ENCODE measurements around the gene MARCHF4.

MARCHF4 gene

GRCh38 chr2:216371721-216372702 lies at the start of gene MARCHF4 (continued):
- TF ChIP-seq, protein P1, sequence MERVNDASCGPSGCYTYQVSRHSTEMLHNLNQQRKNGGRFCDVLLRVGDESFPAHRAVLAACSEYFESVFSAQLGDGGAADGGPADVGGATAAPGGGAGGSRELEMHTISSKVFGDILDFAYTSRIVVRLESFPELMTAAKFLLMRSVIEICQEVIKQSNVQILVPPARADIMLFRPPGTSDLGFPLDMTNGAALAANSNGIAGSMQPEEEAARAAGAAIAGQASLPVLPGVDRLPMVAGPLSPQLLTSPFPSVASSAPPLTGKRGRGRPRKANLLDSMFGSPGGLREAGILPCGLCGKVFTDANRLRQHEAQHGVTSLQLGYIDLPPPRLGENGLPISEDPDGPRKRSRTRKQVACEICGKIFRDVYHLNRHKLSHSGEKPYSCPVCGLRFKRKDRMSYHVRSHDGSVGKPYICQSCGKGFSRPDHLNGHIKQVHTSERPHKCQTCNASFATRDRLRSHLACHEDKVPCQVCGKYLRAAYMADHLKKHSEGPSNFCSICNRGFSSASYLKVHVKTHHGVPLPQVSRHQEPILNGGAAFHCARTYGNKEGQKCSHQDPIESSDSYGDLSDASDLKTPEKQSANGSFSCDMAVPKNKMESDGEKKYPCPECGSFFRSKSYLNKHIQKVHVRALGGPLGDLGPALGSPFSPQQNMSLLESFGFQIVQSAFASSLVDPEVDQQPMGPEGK (tag by site-specific recombination; IDR thresholded peaks at IDR 0.05), result peak; percentile 90
- TF ChIP-seq ZBTB17 (tag by site-specific recombination; IDR thresholded peaks at IDR 0.05), result peak; percentile 94
- peak; percentile 95 for TF ChIP-seq ZFP37 (tag by site-specific recombination; IDR thresholded peaks at IDR 0.05)
- TF ChIP-seq, protein P2, sequence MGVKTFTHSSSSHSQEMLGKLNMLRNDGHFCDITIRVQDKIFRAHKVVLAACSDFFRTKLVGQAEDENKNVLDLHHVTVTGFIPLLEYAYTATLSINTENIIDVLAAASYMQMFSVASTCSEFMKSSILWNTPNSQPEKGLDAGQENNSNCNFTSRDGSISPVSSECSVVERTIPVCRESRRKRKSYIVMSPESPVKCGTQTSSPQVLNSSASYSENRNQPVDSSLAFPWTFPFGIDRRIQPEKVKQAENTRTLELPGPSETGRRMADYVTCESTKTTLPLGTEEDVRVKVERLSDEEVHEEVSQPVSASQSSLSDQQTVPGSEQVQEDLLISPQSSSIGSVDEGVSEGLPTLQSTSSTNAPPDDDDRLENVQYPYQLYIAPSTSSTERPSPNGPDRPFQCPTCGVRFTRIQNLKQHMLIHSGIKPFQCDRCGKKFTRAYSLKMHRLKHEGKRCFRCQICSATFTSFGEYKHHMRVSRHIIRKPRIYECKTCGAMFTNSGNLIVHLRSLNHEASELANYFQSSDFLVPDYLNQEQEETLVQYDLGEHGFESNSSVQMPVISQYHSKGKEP (tag by site-specific recombination; IDR thresholded peaks at IDR 0.05), result no peak
- 0 out of 2 replicates have a peak, but pooled peaks have one; percentile 19 for TF ChIP-seq ZNF639 (tag by site-specific recombination; IDR thresholded peaks at IDR 0.05)
- peak; percentile 63; the same call in 1 of the 2 replicates for TF ChIP-seq SP7 (tag by site-specific recombination; IDR thresholded peaks at IDR 0.05)
- peak; percentile 83; the same call in 1 of the 2 replicates for TF ChIP-seq ZNF501 (tag by site-specific recombination; IDR thresholded peaks at IDR 0.05)
- TF ChIP-seq, protein P3, sequence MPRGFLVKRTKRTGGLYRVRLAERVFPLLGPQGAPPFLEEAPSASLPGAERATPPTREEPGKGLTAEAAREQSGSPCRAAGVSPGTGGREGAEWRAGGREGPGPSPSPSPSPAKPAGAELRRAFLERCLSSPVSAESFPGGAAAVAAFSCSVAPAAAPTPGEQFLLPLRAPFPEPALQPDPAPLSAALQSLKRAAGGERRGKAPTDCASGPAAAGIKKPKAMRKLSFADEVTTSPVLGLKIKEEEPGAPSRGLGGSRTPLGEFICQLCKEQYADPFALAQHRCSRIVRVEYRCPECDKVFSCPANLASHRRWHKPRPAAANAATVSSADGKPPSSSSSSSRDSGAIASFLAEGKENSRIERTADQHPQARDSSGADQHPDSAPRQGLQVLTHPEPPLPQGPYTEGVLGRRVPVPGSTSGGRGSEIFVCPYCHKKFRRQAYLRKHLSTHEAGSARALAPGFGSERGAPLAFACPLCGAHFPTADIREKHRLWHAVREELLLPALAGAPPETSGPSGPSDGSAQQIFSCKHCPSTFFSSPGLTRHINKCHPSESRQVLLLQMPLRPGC (tag by site-specific recombination; IDR thresholded peaks at IDR 0.05), result peak; percentile 40; the same call in 1 of the 2 replicates
- TF ChIP-seq, protein P4, sequence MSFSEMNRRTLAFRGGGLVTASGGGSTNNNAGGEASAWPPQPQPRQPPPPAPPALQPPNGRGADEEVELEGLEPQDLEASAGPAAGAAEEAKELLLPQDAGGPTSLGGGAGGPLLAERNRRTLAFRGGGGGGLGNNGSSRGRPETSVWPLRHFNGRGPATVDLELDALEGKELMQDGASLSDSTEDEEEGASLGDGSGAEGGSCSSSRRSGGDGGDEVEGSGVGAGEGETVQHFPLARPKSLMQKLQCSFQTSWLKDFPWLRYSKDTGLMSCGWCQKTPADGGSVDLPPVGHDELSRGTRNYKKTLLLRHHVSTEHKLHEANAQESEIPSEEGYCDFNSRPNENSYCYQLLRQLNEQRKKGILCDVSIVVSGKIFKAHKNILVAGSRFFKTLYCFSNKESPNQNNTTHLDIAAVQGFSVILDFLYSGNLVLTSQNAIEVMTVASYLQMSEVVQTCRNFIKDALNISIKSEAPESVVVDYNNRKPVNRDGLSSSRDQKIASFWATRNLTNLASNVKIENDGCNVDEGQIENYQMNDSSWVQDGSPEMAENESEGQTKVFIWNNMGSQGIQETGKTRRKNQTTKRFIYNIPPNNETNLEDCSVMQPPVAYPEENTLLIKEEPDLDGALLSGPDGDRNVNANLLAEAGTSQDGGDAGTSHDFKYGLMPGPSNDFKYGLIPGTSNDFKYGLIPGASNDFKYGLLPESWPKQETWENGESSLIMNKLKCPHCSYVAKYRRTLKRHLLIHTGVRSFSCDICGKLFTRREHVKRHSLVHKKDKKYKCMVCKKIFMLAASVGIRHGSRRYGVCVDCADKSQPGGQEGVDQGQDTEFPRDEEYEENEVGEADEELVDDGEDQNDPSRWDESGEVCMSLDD (tag by site-specific recombination; IDR thresholded peaks at IDR 0.05), result peak; percentile 62; the same call in 1 of the 2 replicates
- TF ChIP-seq ZNF521 (tag by site-specific recombination; IDR thresholded peaks at IDR 0.05), result no peak
- TF ChIP-seq ZFP3 (tag by site-specific recombination; IDR thresholded peaks at IDR 0.05; ENCODE audit: low read depth), result no peak
- TF ChIP-seq PRDM1 (tag by site-specific recombination; IDR thresholded peaks at IDR 0.05), result peak; percentile 96
- peak; percentile 98 for TF ChIP-seq ZBTB7A (tag by site-specific recombination; IDR thresholded peaks at IDR 0.05; ENCODE audit: low read depth)
- peak; percentile 36; the same call in 1 of the 2 replicates for TF ChIP-seq ZBTB20 (tag by site-specific recombination; IDR thresholded peaks at IDR 0.05)
- TF ChIP-seq SP2 (tag by site-specific recombination; IDR thresholded peaks at IDR 0.05), result peak; percentile 74
- peak; percentile 76 for TF ChIP-seq SP3 (tag by site-specific recombination; IDR thresholded peaks at IDR 0.05)
- TF ChIP-seq KLF16 (tag by site-specific recombination; IDR thresholded peaks at IDR 0.05), result peak; percentile 62; the same call in 1 of the 2 replicates
- TF ChIP-seq GLIS2 (tag by site-specific recombination; IDR thresholded peaks at IDR 0.05), result peak; percentile 96
- TF ChIP-seq ZNF169 (tag by site-specific recombination; IDR thresholded peaks at IDR 0.05), result no peak
- TF ChIP-seq ELK4 (IDR thresholded peaks at IDR 0.05; ENCODE audit: borderline replicate concordance, low read depth, low read length), result no peak
- 0 out of 2 replicates have a peak, but pooled peaks have one; percentile 49 for TF ChIP-seq REPIN1 (tag by site-specific recombination; IDR thresholded peaks at IDR 0.05; ENCODE audit: low read depth)
- peak; percentile 95; the same call in 1 of the 2 replicates for TF ChIP-seq ZNF391 (tag by site-specific recombination; IDR thresholded peaks at IDR 0.05; ENCODE audit: borderline replicate concordance, low read depth)
- TF ChIP-seq PRDM10 (tag by site-specific recombination; IDR thresholded peaks at IDR 0.05), result peak; percentile 43; the same call in 1 of the 2 replicates
